ENCODE measurements around the gene SPPL3. TPM values are rescaled to one million over a fixed set of nuclear protein-coding genes. Genes with fewer than 3 reads are reported as not detected.

SPPL3 gene
- total and polyA plus RNA-seq, 2 experiments from 2014 or later: 20.0 to 67.3 TPM

- WGBS (ENCODE audit: low lambda C conversion rate, missing lambda C conversion rate): 91% methylated on average over 9 of the region's 9 CpGs
- DNase-seq (ENCODE audit: low spot score): no peak
- H3K36me3 ChIP-seq (replicated peaks; ENCODE audit: insufficient read depth, low read depth): no peaks in the 10 kb centered on the region
Measured at GRCh38 chr12:120726510-120726793, 177.7 kb downstream of the SPPL3 start.

DNA sequence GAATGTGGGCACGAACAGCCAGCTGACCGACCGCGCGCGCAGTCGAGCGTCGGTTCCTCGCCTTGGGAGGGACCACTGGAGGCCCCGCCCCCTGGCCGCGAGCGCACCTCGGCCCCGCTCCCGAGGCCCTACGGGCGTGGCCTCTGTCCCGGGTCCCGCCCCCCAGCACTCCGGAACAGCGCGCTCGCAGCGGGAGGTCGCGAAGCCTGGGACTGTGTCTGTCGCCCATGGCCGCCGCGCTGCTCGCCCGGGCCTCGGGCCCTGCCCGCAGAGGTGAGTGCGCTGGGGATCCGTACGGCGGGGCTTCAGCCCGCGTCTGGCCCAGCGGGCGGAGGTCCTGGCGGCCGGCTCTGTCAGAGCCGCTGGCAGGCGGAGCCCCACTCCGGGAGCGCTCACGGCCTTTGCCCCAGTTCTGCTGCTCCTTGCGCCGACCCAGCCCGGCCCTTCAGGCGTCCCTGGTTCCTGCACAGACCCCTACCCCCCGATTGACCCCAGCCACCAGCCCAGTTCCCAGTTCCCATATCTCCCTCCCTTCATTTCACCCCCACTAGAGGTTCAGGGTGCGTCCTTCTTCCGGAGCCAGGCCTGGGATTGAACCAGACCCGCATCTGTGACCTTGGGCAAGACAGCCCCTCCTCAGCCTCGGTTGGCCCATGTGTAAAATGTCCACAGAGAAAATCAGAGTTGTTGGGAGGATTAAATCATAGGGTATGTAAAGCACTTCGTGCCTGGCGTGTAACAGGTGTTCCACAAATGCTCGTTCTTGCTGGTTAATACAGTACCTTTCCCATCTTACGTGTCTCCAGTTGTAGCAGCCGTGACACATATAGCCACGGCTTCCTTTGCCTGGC lies 178.3 kb downstream of the SPPL3 start, which contains the start of gene ACADS:
Gene ACADS (plus strand): TSS at position 168 of the 851 bp plus-strand sequence. CDS start 60 bp downstream, at position 228.
- DNase-seq (ENCODE audit: low spot score): peak; percentile 96
- Histone ChIP-seq H2AFZ (peak within 1 kb of the TSS; percentile 92), H3K27ac (peak within 1 kb of the TSS; percentile 79), H4K20me1 (ENCODE audit: insufficient read depth, poor library complexity, severe bottlenecking) (no peaks in the 10 kb centered on the region), H3K9me3 (ENCODE audit: low read depth) (no peaks in the 10 kb centered on the region), H3K27me3 (no peaks in the 10 kb centered on the region), H3K4me3 (peak within 1 kb of the TSS; percentile 52), H3K79me2 (peaks cover 17% of the 10 kb centered on the region), H3K36me3 (replicated peaks; ENCODE audit: insufficient read depth, low read depth) (no peaks in the 10 kb centered on the region), H3K4me2 (peak within 1 kb of the TSS; percentile 92), H3K4me1 (ENCODE audit: insufficient read depth) (peaks cover 11% of the 10 kb centered on the region), H3K9me2 (replicated peaks; ENCODE audit: insufficient read depth) (no peaks in the 10 kb centered on the region)
- WGBS (ENCODE audit: low lambda C conversion rate, missing lambda C conversion rate): 15% methylated on average over 51 of the region's 66 CpGs
- no peak for TF ChIP-seq EZH2 (IDR thresholded peaks at IDR 0.05; ENCODE audit: borderline replicate concordance)
- TF ChIP-seq EZH2phosphoT487 (IDR thresholded peaks at IDR 0.05; ENCODE audit: low read depth, severe bottlenecking, unreplicated experiment): no peak
- TF ChIP-seq, protein P1, sequence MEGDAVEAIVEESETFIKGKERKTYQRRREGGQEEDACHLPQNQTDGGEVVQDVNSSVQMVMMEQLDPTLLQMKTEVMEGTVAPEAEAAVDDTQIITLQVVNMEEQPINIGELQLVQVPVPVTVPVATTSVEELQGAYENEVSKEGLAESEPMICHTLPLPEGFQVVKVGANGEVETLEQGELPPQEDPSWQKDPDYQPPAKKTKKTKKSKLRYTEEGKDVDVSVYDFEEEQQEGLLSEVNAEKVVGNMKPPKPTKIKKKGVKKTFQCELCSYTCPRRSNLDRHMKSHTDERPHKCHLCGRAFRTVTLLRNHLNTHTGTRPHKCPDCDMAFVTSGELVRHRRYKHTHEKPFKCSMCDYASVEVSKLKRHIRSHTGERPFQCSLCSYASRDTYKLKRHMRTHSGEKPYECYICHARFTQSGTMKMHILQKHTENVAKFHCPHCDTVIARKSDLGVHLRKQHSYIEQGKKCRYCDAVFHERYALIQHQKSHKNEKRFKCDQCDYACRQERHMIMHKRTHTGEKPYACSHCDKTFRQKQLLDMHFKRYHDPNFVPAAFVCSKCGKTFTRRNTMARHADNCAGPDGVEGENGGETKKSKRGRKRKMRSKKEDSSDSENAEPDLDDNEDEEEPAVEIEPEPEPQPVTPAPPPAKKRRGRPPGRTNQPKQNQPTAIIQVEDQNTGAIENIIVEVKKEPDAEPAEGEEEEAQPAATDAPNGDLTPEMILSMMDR (IDR thresholded peaks at IDR 0.05; ENCODE audit: poor library complexity): no peak

More at GRCh38 chr12:120726510-120726793, 177.7 kb downstream of the SPPL3 start:
- peaks cover 7% of the 10 kb centered on the region for H3K4me1 ChIP-seq (ENCODE audit: insufficient read depth)
- no peaks in the 10 kb centered on the region for H3K27me3 ChIP-seq
- peak overlapping the region; percentile 92 for H2AFZ ChIP-seq
- H3K79me2 ChIP-seq: peaks cover 16% of the 10 kb centered on the region
- H3K4me3 ChIP-seq: peak overlapping the region; percentile 52
- peak overlapping the region; percentile 92 for H3K4me2 ChIP-seq
- TF ChIP-seq, protein P1 (IDR thresholded peaks at IDR 0.05; ENCODE audit: poor library complexity): no peak
- no peak for TF ChIP-seq EZH2phosphoT487 (IDR thresholded peaks at IDR 0.05; ENCODE audit: low read depth, severe bottlenecking, unreplicated experiment)
- H3K9me2 ChIP-seq (replicated peaks; ENCODE audit: insufficient read depth): no peaks in the 10 kb centered on the region
- no peaks in the 10 kb centered on the region for H3K9me3 ChIP-seq (ENCODE audit: low read depth)
- peak overlapping the region; percentile 79 for H3K27ac ChIP-seq
- no peaks in the 10 kb centered on the region for H4K20me1 ChIP-seq (ENCODE audit: insufficient read depth, poor library complexity, severe bottlenecking)

DNA sequence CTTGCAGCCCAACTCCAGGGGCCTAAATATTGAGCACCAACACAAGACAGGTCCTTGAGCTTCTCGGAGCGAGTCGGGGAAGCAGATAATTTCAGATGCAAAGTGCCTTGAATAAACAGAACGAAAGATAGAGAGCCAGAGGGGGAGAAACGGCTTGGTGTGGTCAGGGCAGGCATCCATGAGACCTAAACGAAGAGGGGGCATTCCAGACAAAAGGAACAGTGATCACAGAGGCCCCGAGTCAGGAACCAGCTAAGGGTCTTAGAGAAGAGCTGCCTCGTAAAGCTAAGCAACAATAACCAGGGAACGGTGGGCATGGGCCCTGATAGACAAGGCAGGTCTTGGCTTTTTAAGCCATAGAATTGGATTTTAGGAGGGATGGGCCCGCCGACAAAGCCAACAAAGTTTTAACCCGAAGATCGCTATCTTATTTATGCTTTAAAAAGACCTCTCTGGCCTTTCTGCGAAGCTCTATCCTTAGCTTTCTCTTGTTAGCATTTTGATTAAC lies 179.0 kb downstream of the SPPL3 start:
- H3K4me2 ChIP-seq: peak overlapping the region; percentile 92
- H3K4me1 ChIP-seq (ENCODE audit: insufficient read depth): peaks cover 16% of the 10 kb centered on the region
- peaks cover 17% of the 10 kb centered on the region for H3K79me2 ChIP-seq
- H3K9me2 ChIP-seq (replicated peaks; ENCODE audit: insufficient read depth): no peaks in the 10 kb centered on the region
- H3K9me3 ChIP-seq (ENCODE audit: low read depth): no peaks in the 10 kb centered on the region
- WGBS (ENCODE audit: low lambda C conversion rate, missing lambda C conversion rate): 14% methylated on average over 14 of the region's 14 CpGs
- no peaks in the 10 kb centered on the region for H3K36me3 ChIP-seq (replicated peaks; ENCODE audit: insufficient read depth, low read depth)
- H3K27ac ChIP-seq: peak overlapping the region; percentile 74
- H2AFZ ChIP-seq: peak overlapping the region; percentile 92
- H4K20me1 ChIP-seq (ENCODE audit: insufficient read depth, poor library complexity, severe bottlenecking): no peaks in the 10 kb centered on the region
- no peak for TF ChIP-seq EZH2phosphoT487 (IDR thresholded peaks at IDR 0.05; ENCODE audit: low read depth, severe bottlenecking, unreplicated experiment)
- TF ChIP-seq, protein P1 (IDR thresholded peaks at IDR 0.05; ENCODE audit: poor library complexity): no peak
- no peak for TF ChIP-seq EZH2 (IDR thresholded peaks at IDR 0.05; ENCODE audit: borderline replicate concordance)
- no peak for DNase-seq (ENCODE audit: low spot score)
- H3K27me3 ChIP-seq: no peaks in the 10 kb centered on the region
- peak overlapping the region; percentile 50 for H3K4me3 ChIP-seq

Data from hepatocyte (in vitro differentiated cells).